Measurements from ENCODE around the gene ZNF783. TPM values are rescaled to one million over a fixed set of nuclear protein-coding genes. Genes with fewer than 3 reads are reported as not detected.
A peak's percentile ranks its signal among the peaks of the same experiment; 100 is the strongest.
"Not testable (repeated sequence)": the region's sequence is repeated elsewhere in the genome, so short reads cannot be mapped to it uniquely, and the experiment has no call there.

Gene ZNF783
- polyA plus RNA-seq, 2 of the 4 experiments (the other 2 are of a cell fraction), result 7.4 to 8.0 TPM

GRCh38 chr7:149329766-149330334 lies 67.9 kb downstream of the ZNF783 start:
- no peak overlapping the region for H3K27ac ChIP-seq
- FAIRE-seq (no peak), ATAC-seq (peak in 1 of 2 experiments; percentile 76; a peak in 3 of 6 replicates), DNase-seq (ENCODE audit: low read depth in 1 of 2, low spot score in 1 of 2) (peak in 1 of 2 experiments; percentile 12)
- 55% methylated on average over 3 of the region's 3 CpGs for WGBS (ENCODE audit: missing lambda C conversion rate)
- TF ChIP-seq, protein P1, sequence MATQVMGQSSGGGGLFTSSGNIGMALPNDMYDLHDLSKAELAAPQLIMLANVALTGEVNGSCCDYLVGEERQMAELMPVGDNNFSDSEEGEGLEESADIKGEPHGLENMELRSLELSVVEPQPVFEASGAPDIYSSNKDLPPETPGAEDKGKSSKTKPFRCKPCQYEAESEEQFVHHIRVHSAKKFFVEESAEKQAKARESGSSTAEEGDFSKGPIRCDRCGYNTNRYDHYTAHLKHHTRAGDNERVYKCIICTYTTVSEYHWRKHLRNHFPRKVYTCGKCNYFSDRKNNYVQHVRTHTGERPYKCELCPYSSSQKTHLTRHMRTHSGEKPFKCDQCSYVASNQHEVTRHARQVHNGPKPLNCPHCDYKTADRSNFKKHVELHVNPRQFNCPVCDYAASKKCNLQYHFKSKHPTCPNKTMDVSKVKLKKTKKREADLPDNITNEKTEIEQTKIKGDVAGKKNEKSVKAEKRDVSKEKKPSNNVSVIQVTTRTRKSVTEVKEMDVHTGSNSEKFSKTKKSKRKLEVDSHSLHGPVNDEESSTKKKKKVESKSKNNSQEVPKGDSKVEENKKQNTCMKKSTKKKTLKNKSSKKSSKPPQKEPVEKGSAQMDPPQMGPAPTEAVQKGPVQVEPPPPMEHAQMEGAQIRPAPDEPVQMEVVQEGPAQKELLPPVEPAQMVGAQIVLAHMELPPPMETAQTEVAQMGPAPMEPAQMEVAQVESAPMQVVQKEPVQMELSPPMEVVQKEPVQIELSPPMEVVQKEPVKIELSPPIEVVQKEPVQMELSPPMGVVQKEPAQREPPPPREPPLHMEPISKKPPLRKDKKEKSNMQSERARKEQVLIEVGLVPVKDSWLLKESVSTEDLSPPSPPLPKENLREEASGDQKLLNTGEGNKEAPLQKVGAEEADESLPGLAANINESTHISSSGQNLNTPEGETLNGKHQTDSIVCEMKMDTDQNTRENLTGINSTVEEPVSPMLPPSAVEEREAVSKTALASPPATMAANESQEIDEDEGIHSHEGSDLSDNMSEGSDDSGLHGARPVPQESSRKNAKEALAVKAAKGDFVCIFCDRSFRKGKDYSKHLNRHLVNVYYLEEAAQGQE (IDR thresholded peaks at IDR 0.05), result no peak
- TF ChIP-seq MAZ (IDR thresholded peaks at IDR 0.05; ENCODE audit: borderline replicate concordance, low read depth, low read length) (no peak), RAD21 (conservative IDR thresholded peaks at IDR 0.05 in 1 of 2, IDR thresholded peaks at IDR 0.05 in 1 of 2) (peak in 1 of 2 experiments; percentile 11; a peak in 1 of 5 replicates), JUNB (IDR thresholded peaks at IDR 0.05) (no peak), CBX2 (IDR thresholded peaks at IDR 0.05; ENCODE audit: borderline replicate concordance, low read depth) (no peak), RCOR1 (IDR thresholded peaks at IDR 0.05; ENCODE audit: low read depth, low read length) (no peak)
- H3K4me2 ChIP-seq, result no peak overlapping the region
- H3K4me1 ChIP-seq, result no peaks in the 10 kb centered on the region
- POLR2A ChIA-PET, result no interaction called here
- H3K9me3 ChIP-seq, result peaks cover 8% of the 10 kb centered on the region; the same call in 1 of the 3 replicates
- CTCF ChIA-PET, result interaction anchor here (0.7 to 2.2 kb wide), 4 partner anchors 9 to 129 kb away, joined by 3 to 11 read pairs (median 4); no protein-coding TSS in a partner anchor
- H3K4me3 ChIP-seq, result no peak overlapping the region

DNA sequence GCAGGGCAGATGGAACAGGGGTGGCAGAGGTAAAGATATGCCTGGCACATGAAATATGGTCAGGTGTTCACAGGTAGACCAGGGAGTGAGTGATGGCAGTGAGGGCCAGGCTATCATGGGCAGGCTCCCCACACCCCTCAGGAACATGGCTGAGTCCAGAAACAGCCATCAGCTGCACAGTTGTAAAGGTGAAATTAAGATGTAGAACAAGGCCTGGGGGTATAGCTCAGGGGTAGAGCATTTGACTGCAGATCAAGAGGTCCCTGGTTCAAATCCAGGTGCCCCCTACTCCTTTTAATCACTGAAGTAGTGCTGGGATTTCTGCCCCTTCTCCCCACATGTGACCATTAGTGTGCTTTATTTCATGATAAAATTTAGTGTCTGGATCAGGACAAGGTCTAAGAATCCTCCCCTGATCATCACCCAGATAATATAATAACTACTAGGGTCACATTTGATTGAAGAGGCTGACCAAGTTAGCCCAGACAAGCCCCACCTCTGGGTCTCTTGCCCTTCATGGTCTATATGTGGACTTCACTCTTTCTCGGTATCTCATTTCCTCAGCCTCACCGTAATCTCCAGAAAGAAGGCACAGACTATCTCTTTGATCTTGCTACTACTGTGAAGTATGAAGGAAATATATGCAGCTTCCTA lies 69.0 kb downstream of the ZNF783 start:
- ChIA-PET POLR2A (no interaction called here), CTCF (interaction anchor here (0.6 to 2.2 kb wide), 6 partner anchors 10 to 1034 kb away, joined by 3 to 11 read pairs (median 3); no protein-coding TSS in a partner anchor)
- Histone ChIP-seq H3K27ac (no peak overlapping the region), H3K4me1 (no peaks in the 10 kb centered on the region), H3K9me3 (no peaks in the 10 kb centered on the region), H3K4me3 (no peak overlapping the region), H3K4me2 (no peak overlapping the region)
- FAIRE-seq (no peak), ATAC-seq (peak; percentile 54 to 86), DNase-seq (ENCODE audit: low read depth in 1 of 2, low spot score in 1 of 2) (peak in 1 of 2 experiments; percentile 19)
- TF ChIP-seq EHMT2 (IDR thresholded peaks at IDR 0.05; ENCODE audit: low read depth), result no peak
- no peak for TF ChIP-seq MAZ (IDR thresholded peaks at IDR 0.05; ENCODE audit: borderline replicate concordance, low read depth, low read length)
- TF ChIP-seq SREBF2 (IDR thresholded peaks at IDR 0.05), result peak; percentile 42
- TF ChIP-seq SMC3 (IDR thresholded peaks at IDR 0.05), result no peak
- 77% methylated on average over 2 of the region's 2 CpGs for WGBS (ENCODE audit: missing lambda C conversion rate)

DNA sequence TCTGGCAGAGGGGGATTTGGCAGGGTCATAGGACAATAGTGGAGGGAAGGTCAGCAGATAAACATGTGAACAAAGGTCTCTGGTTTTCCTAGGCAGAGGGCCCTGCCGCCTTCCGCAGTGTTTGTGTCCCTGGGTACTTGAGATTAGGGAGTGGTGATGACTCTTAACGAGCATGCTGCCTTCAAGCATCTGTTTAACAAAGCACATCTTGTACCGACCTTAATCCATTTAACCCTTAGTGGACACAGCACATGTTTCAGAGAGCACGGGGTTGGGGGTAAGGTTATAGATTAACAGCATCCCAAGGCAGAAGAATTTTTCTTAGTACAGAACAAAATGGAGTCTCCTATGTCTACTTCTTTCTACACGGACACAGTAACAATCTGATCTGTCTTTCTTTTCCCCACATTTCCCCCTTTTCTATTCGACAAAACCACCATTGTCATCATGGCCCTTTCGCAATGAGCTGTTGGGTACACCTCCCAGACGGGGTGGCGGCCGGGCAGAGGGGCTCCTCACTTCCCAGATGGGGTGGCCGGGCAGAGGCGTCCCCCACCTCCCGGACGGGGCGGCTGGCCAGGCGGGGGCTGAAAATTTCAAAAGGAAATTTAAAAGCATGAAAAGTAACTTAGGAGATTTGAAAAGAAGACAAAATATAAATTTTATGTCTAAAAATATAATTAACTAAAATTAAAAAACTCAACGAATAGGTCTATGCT lies 70.8 kb downstream of the ZNF783 start:
- POLR2A ChIA-PET; FAIRE-seq; H3K4me2 ChIP-seq; H3K27ac ChIP-seq; H3K9me3 ChIP-seq; H3K4me1 ChIP-seq; DNase-seq (ENCODE audit: low read depth in 1 of 2, low spot score in 1 of 2); ATAC-seq; H3K4me3 ChIP-seq: not testable (repeated sequence)
- CTCF ChIA-PET, result interaction anchor here (0.7 to 1.4 kb wide), 2 partner anchors 22 to 186 kb away, joined by 3 to 5 read pairs; no protein-coding TSS in a partner anchor
- 44% methylated on average over 18 of the region's 18 CpGs for WGBS (ENCODE audit: missing lambda C conversion rate)

GRCh38 chr7:149333321-149333717 lies 71.3 kb downstream of the ZNF783 start:
- Histone ChIP-seq H3K4me2 (no peak overlapping the region), H3K27ac (no peak overlapping the region), H3K4me1 (no peaks in the 10 kb centered on the region), H3K9me3 (no peaks in the 10 kb centered on the region; the same call in 2 of the 3 replicates), H3K4me3 (no peak overlapping the region)
- ATAC-seq (no peak), FAIRE-seq (no peak), DNase-seq (ENCODE audit: low read depth in 1 of 2, low spot score in 1 of 2) (no peak)
- ChIA-PET POLR2A (no interaction called here), CTCF (interaction anchor here (0.7 kb wide), 1 partner anchor 185 kb away, joined by 5 read pairs; no protein-coding TSS in a partner anchor)
- TF ChIP-seq EHF (CRISPR knock-in tag; IDR thresholded peaks at IDR 0.05) (no peak), BHLHE40 (IDR thresholded peaks at IDR 0.05; ENCODE audit: low read depth, low read length) (no peak), CBX8 (IDR thresholded peaks at IDR 0.05) (no peak), ZSCAN20 (CRISPR knock-in tag; IDR thresholded peaks at IDR 0.05) (no peak), NR3C1 (IDR thresholded peaks at IDR 0.05) (no peak), RFX5 (IDR thresholded peaks at IDR 0.05) (no peak), FOSB (CRISPR knock-in tag; IDR thresholded peaks at IDR 0.05) (no peak), HOXB5 (CRISPR knock-in tag; IDR thresholded peaks at IDR 0.05) (no peak)
- TF ChIP-seq, protein P2, sequence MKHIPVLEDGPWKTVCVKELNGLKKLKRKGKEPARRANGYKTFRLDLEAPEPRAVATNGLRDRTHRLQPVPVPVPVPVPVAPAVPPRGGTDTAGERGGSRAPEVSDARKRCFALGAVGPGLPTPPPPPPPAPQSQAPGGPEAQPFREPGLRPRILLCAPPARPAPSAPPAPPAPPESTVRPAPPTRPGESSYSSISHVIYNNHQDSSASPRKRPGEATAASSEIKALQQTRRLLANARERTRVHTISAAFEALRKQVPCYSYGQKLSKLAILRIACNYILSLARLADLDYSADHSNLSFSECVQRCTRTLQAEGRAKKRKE (CRISPR knock-in tag; IDR thresholded peaks at IDR 0.05; ENCODE audit: low read depth), result no peak
- TF ChIP-seq, protein P3, sequence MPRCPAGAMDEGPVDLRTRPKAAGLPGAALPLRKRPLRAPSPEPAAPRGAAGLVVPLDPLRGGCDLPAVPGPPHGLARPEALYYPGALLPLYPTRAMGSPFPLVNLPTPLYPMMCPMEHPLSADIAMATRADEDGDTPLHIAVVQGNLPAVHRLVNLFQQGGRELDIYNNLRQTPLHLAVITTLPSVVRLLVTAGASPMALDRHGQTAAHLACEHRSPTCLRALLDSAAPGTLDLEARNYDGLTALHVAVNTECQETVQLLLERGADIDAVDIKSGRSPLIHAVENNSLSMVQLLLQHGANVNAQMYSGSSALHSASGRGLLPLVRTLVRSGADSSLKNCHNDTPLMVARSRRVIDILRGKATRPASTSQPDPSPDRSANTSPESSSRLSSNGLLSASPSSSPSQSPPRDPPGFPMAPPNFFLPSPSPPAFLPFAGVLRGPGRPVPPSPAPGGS (IDR thresholded peaks at IDR 0.05), result no peak
